ENCODE results near the gene ADAMTS17.

The ADAMTS17 gene

GRCh38 chr15:100266166-100266565 is 75.6 kb downstream of the ADAMTS17 start:
- H3K27me3 Mint-ChIP-seq: no peaks in the 10 kb centered on the region
- no peaks in the 10 kb centered on the region for H3K36me3 Mint-ChIP-seq
- H3K4me1 Mint-ChIP-seq: no peaks in the 10 kb centered on the region
- DNase-seq: no peak
- H3K9me3 Mint-ChIP-seq: peaks cover 8% of the 10 kb centered on the region
- CTCF ChIA-PET: no interaction called here
- H3K27ac Mint-ChIP-seq: no peak overlapping the region
- H3K4me3 Mint-ChIP-seq: no peak overlapping the region

- Mint-ChIP-seq H3K36me3 (no peaks in the 10 kb centered on the region), H3K9me3 (peaks cover 4% of the 10 kb centered on the region), H3K27ac (no peak overlapping the region), H3K27me3 (no peaks in the 10 kb centered on the region), H3K4me3 (no peak overlapping the region), H3K4me1 (no peaks in the 10 kb centered on the region)
- DNase-seq: no peak
- CTCF ChIA-PET: no interaction called here
Observed at GRCh38 chr15:100265641-100266035, 76.1 kb downstream of the ADAMTS17 start.

GRCh38 chr15:100264994-100265640 is 76.7 kb downstream of the ADAMTS17 start:
- no peak overlapping the region for H3K4me3 Mint-ChIP-seq
- peaks cover 4% of the 10 kb centered on the region for H3K9me3 Mint-ChIP-seq
- DNase-seq: no peak
- H3K4me1 Mint-ChIP-seq: no peaks in the 10 kb centered on the region
- no peaks in the 10 kb centered on the region for H3K27me3 Mint-ChIP-seq
- CTCF ChIA-PET: no interaction called here
- no peak overlapping the region for H3K27ac Mint-ChIP-seq
- no peaks in the 10 kb centered on the region for H3K36me3 Mint-ChIP-seq

- Mint-ChIP-seq H3K27ac (no peak overlapping the region), H3K4me1 (no peaks in the 10 kb centered on the region)
Observed at GRCh38 chr15:100263721-100264455, 77.9 kb downstream of the ADAMTS17 start.

GRCh38 chr15:100263031-100263430 is 78.7 kb downstream of the ADAMTS17 start:
- no peaks in the 10 kb centered on the region for H3K4me1 Mint-ChIP-seq
- peaks cover 6% of the 10 kb centered on the region for H3K36me3 Mint-ChIP-seq
- DNase-seq: no peak
- no peak overlapping the region for H3K27ac Mint-ChIP-seq
- no peaks in the 10 kb centered on the region for H3K9me3 Mint-ChIP-seq
- H3K27me3 Mint-ChIP-seq: no peaks in the 10 kb centered on the region
- CTCF ChIA-PET: interaction anchor here (0.5 kb wide), 1 partner anchor 24 kb away, joined by 3 read pairs; no protein-coding TSS in a partner anchor
- no peak overlapping the region for H3K4me3 Mint-ChIP-seq

More at GRCh38 chr15:100263721-100264455, 77.9 kb downstream of the ADAMTS17 start:
- no peak for DNase-seq
- no peak overlapping the region for H3K4me3 Mint-ChIP-seq
- no peaks in the 10 kb centered on the region for H3K9me3 Mint-ChIP-seq
- no peaks in the 10 kb centered on the region for H3K27me3 Mint-ChIP-seq
- CTCF ChIA-PET: no interaction called here
- H3K36me3 Mint-ChIP-seq: no peaks in the 10 kb centered on the region

- Mint-ChIP-seq H3K4me1 (no peaks in the 10 kb centered on the region), H3K36me3 (peaks cover 10% of the 10 kb centered on the region), H3K27me3 (no peaks in the 10 kb centered on the region), H3K9me3 (no peaks in the 10 kb centered on the region), H3K27ac (no peak overlapping the region), H3K4me3 (no peak overlapping the region)
- CTCF ChIA-PET: interaction anchor here (1.0 kb wide), 1 partner anchor 8 kb away, joined by 3 read pairs; no protein-coding TSS in a partner anchor
- no peak for DNase-seq
Observed at GRCh38 chr15:100261302-100262240, 80.2 kb downstream of the ADAMTS17 start.

- no peak for DNase-seq
- H3K9me3 Mint-ChIP-seq: no peaks in the 10 kb centered on the region
- peaks cover 10% of the 10 kb centered on the region for H3K36me3 Mint-ChIP-seq
- H3K27me3 Mint-ChIP-seq: no peaks in the 10 kb centered on the region
- no peaks in the 10 kb centered on the region for H3K4me1 Mint-ChIP-seq
- H3K27ac Mint-ChIP-seq: no peak overlapping the region
- H3K4me3 Mint-ChIP-seq: no peak overlapping the region
- CTCF ChIA-PET: no interaction called here
Observed at GRCh38 chr15:100259266-100259665, 82.5 kb downstream of the ADAMTS17 start.

- CTCF ChIA-PET: no interaction called here
- no peak for DNase-seq
- Mint-ChIP-seq H3K36me3 (peaks cover 10% of the 10 kb centered on the region), H3K9me3 (no peaks in the 10 kb centered on the region), H3K27ac (no peak overlapping the region), H3K4me3 (no peak overlapping the region), H3K4me1 (no peaks in the 10 kb centered on the region), H3K27me3 (no peaks in the 10 kb centered on the region)
Observed at GRCh38 chr15:100256970-100257650, 84.7 kb downstream of the ADAMTS17 start.

GRCh38 chr15:100256101-100256969 is 85.4 kb downstream of the ADAMTS17 start:
- Mint-ChIP-seq H3K4me1 (no peaks in the 10 kb centered on the region), H3K27me3 (no peaks in the 10 kb centered on the region), H3K36me3 (peaks cover 10% of the 10 kb centered on the region), H3K9me3 (no peaks in the 10 kb centered on the region), H3K27ac (no peak overlapping the region), H3K4me3 (no peak overlapping the region)
- no peak for DNase-seq
- CTCF ChIA-PET: no interaction called here

GRCh38 chr15:100255644-100256043 is 86.1 kb downstream of the ADAMTS17 start:
- H3K4me1 Mint-ChIP-seq: no peaks in the 10 kb centered on the region
- no peaks in the 10 kb centered on the region for H3K9me3 Mint-ChIP-seq
- H3K27ac Mint-ChIP-seq: no peak overlapping the region
- H3K4me3 Mint-ChIP-seq: no peak overlapping the region
- no peak for DNase-seq
- H3K27me3 Mint-ChIP-seq: no peaks in the 10 kb centered on the region
- H3K36me3 Mint-ChIP-seq: peaks cover 10% of the 10 kb centered on the region
- CTCF ChIA-PET: no interaction called here

GRCh38 chr15:100254691-100255090 is 87.1 kb downstream of the ADAMTS17 start:
- Mint-ChIP-seq H3K27me3 (no peaks in the 10 kb centered on the region), H3K4me3 (no peak overlapping the region), H3K4me1 (no peaks in the 10 kb centered on the region), H3K27ac (no peak overlapping the region), H3K36me3 (peaks cover 10% of the 10 kb centered on the region), H3K9me3 (no peaks in the 10 kb centered on the region)
- CTCF ChIA-PET: no interaction called here
- no peak for DNase-seq

GRCh38 chr15:100254285-100254684 is 87.5 kb downstream of the ADAMTS17 start:
- Mint-ChIP-seq H3K4me1 (no peaks in the 10 kb centered on the region), H3K27me3 (no peaks in the 10 kb centered on the region), H3K27ac (no peak overlapping the region), H3K9me3 (no peaks in the 10 kb centered on the region), H3K36me3 (peaks cover 10% of the 10 kb centered on the region), H3K4me3 (no peak overlapping the region)
- CTCF ChIA-PET: interaction anchor here (1.0 to 1.1 kb wide), 2 partner anchors 8 to 96 kb away, joined by 3 read pairs; no protein-coding TSS in a partner anchor
- no peak for DNase-seq

GRCh38 chr15:100253640-100254039 is 88.1 kb downstream of the ADAMTS17 start:
- no peaks in the 10 kb centered on the region for H3K9me3 Mint-ChIP-seq
- no peak overlapping the region for H3K4me3 Mint-ChIP-seq
- H3K27ac Mint-ChIP-seq: no peak overlapping the region
- no peak for DNase-seq
- H3K4me1 Mint-ChIP-seq: no peaks in the 10 kb centered on the region
- no peaks in the 10 kb centered on the region for H3K27me3 Mint-ChIP-seq
- CTCF ChIA-PET: interaction anchor here (1.0 to 1.1 kb wide), 2 partner anchors 9 to 97 kb away, joined by 3 read pairs; no protein-coding TSS in a partner anchor
- H3K36me3 Mint-ChIP-seq: peaks cover 9% of the 10 kb centered on the region

Data from activated naive CD4-positive, alpha-beta T cell treated with anti-CD3 and anti-CD28 coated beads, Interleukin-2, amount 10 ng/mL, durations not matched to agents 7 days and 5 days (primary cell).